GM12892 (cell line): ENCODE results near the gene RWDD3.

Experiments used
- POLR2AphosphoS5 ChIP-seq: IDR thresholded peaks from 2 replicates; pipeline ENCODE4 v1.6.1; 2011; ENCODE audit warnings: low read depth, low read length, control low read depth
- TAF1 ChIP-seq: IDR thresholded peaks from 2 replicates; pipeline ENCODE4 v1.6.1; 2011; ENCODE audit warnings: low read depth, mild to moderate bottlenecking, control low read depth, low read length, borderline replicate concordance

DNA sequence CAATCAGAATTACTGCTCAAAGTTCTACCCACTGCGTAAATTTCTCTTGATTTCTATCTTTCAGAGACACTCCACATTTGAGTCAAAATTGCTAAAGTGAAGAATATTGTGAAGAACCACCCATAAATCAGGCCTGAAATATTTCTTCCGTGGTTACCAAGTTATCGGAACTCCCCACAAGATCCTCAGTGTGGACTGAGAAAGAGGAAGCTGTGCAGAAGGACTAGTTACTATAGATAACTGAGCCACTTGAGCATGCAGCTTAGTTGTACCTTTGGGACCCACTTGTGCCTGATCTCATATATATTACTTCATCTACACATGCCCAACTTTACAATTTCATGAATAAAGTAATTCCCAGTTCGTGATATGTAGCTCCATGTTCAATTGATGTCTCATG, 18.4 kb downstream of the RWDD3 start:
- TF ChIP-seq POLR2AphosphoS5, result no peak
- no peak for TF ChIP-seq TAF1
